ENCODE measurements around the gene TIA1.
"Not testable (repeated sequence)": the region's sequence is repeated elsewhere in the genome, so short reads cannot be mapped to it uniquely, and the experiment has no call there.

TIA1 gene

GRCh38 chr2:70188460-70188859 is 60.0 kb downstream of the TIA1 start:
- no peak overlapping the region for H3K4me3 ChIP-seq (replicated peaks; ENCODE audit: low read depth, low read length)
- no peak for TF ChIP-seq CTCF (IDR thresholded peaks at IDR 0.05; ENCODE audit: low read depth, low read length, missing control alignments)
- DNase-seq (ENCODE audit: extremely low read depth, low read depth), result no peak

GRCh38 chr2:70187170-70187569 is 61.3 kb downstream of the TIA1 start:
- not testable (repeated sequence) for H3K4me3 ChIP-seq (replicated peaks; ENCODE audit: low read depth, low read length); DNase-seq (ENCODE audit: extremely low read depth, low read depth)

GRCh38 chr2:70182689-70183088 is 65.7 kb downstream of the TIA1 start:
- no peak overlapping the region for H3K4me3 ChIP-seq (replicated peaks; ENCODE audit: low read depth, low read length)
- no peak for DNase-seq (ENCODE audit: extremely low read depth, low read depth)
- no peak for TF ChIP-seq CTCF (IDR thresholded peaks at IDR 0.05; ENCODE audit: low read depth, low read length, missing control alignments)

DNA sequence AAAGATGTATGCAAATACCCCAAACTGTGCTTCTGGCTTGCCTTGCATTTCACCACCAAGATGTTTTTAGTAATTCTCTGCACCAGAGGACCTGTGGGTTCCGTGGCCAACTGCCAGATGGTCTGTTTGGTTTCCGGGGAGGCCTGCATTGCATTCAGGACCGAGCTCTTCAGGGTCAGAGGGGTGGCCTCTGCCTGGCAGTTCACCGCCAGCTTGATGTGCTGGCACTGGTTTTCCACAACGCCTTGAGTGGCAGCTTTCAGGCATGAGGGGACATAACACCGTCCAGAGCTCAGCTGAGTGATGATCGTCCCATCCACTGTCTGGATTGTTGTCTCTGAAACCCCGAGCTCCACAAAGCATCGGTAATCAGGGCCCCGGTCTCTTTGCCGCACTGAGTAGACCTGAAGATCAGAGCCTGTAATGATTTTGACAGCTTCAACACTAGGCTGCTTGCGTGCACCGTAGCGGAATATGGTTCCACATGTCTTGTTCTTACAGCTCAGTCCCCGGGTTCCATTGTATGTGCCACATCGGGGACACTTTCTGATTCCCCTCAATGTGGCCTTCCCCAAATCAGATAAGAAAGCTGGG is 67.0 kb downstream of the TIA1 start:
- TF ChIP-seq CTCF (IDR thresholded peaks at IDR 0.05; ENCODE audit: low read depth, low read length, missing control alignments), result no peak
- no peak overlapping the region for H3K4me3 ChIP-seq (replicated peaks; ENCODE audit: low read depth, low read length)
- no peak for DNase-seq (ENCODE audit: extremely low read depth, low read depth)

- no peak for TF ChIP-seq CTCF (IDR thresholded peaks at IDR 0.05; ENCODE audit: low read depth, low read length, missing control alignments)
- no peak for DNase-seq (ENCODE audit: extremely low read depth, low read depth)
- no peak overlapping the region for H3K4me3 ChIP-seq (replicated peaks; ENCODE audit: low read depth, low read length)
These were observed 74.9 kb downstream of the TIA1 start for GRCh38 chr2:70173520-70173919.

DNA sequence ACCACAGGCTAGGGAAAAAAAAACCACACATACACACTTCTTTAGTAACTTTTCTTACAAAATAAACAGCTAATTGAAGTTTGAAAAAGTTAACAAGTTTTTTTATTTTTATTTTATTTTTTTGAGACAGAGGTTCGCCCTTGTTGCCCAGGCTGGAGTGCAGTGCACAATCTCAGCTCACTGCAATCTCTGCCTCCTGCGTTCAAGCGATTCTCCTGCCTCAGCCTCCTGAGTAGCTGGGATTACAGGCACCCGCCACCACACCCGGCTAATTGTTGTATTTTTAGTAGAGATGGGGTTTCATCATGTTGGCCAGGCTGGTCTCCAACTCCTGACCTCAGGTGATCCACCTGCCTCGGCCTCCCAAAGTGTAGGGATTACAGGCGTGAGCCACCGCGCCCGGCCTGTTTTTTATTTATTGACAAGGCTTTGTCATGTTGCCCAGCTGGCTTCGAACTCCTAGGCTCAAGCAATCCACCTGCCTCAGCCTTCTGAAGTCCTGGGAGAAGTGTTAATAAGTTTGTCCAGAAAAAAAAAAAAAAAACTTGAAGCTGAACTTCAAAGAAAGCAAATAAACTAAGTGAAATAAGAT is 78.7 kb downstream of the TIA1 start:
- H3K4me3 ChIP-seq (replicated peaks; ENCODE audit: low read depth, low read length); DNase-seq (ENCODE audit: extremely low read depth, low read depth): not testable (repeated sequence)

- no peak for TF ChIP-seq CTCF (IDR thresholded peaks at IDR 0.05; ENCODE audit: low read depth, low read length, missing control alignments)
- H3K4me3 ChIP-seq (replicated peaks; ENCODE audit: low read depth, low read length), result no peak overlapping the region
- no peak for DNase-seq (ENCODE audit: extremely low read depth, low read depth)
These were observed 87.3 kb downstream of the TIA1 start for GRCh38 chr2:70161069-70161534.

- DNase-seq (ENCODE audit: extremely low read depth, low read depth), result no peak
- TF ChIP-seq CTCF (IDR thresholded peaks at IDR 0.05; ENCODE audit: low read depth, low read length, missing control alignments), result no peak
- H3K4me3 ChIP-seq (replicated peaks; ENCODE audit: low read depth, low read length), result no peak overlapping the region
These were observed 87.9 kb downstream of the TIA1 start for GRCh38 chr2:70160545-70160944.
